ENCODE measurements around the gene SMARCD3. TPM values are rescaled to one million over a fixed set of nuclear protein-coding genes. Genes with fewer than 3 reads are reported as not detected.

SMARCD3 gene
- total and polyA plus RNA-seq, 2 of the 4 experiments (the other 2 are of a cell fraction), result 37.5 to 48.5 TPM

GRCh38 chr7:151290355-151290760, 41.9 kb upstream of the SMARCD3 start:
- no peaks in the 10 kb centered on the region for H4K20me1 ChIP-seq (ENCODE audit: insufficient read depth, low read length)
- no peak overlapping the region for H2AFZ ChIP-seq (replicated peaks; ENCODE audit: low read length, poor library complexity)
- H3K9me1 ChIP-seq (ENCODE audit: insufficient read depth, low read length), result no peaks in the 10 kb centered on the region
- no peak overlapping the region for H3K4me3 ChIP-seq (ENCODE audit: insufficient read depth, low read depth, low read length)
- H3K4me2 ChIP-seq (ENCODE audit: low read depth, low read length), result no peak overlapping the region
- H3K79me1 ChIP-seq (ENCODE audit: low read depth in 1 of 2, low read length in 2 of 2), result no peaks in the 10 kb centered on the region
- H2AK9ac ChIP-seq (replicated peaks; ENCODE audit: low read depth, low read length, poor library complexity), result no peak overlapping the region
- no peaks in the 10 kb centered on the region; the same call in 1 of the 2 replicates for H3K9me3 ChIP-seq (ENCODE audit: control insufficient read depth, insufficient read depth, low read length)
- no peak overlapping the region for H2BK20ac ChIP-seq (ENCODE audit: low read depth, low read length)
- POLR2A ChIA-PET (ENCODE audit: unreplicated experiment), result no interaction called here
- peaks cover 43% of the 10 kb centered on the region for H3K27me3 ChIP-seq (ENCODE audit: control insufficient read depth, insufficient read depth, low read length)
- H3K18ac ChIP-seq (ENCODE audit: low read depth, low read length), result no peak overlapping the region
- no peak overlapping the region for H2AK5ac ChIP-seq (ENCODE audit: low read depth, low read length)
- ATAC-seq (ENCODE audit: low read depth) (no peak), DNase-seq (no peak)
- dilution Hi-C loops (cut with HindIII; ENCODE audit: low sequenced_read_pairs, unreplicated experiment) (no loop called here), in situ Hi-C loops (cut with MboI; ENCODE audit: low sequenced_read_pairs) (no loop called here), intact Hi-C loops (cut with micrococcal nuclease) (no loop called here)
- H3K14ac ChIP-seq (replicated peaks; ENCODE audit: low read depth, low read length), result no peak overlapping the region
- CTCF ChIA-PET, result no interaction called here
- H4K8ac ChIP-seq (ENCODE audit: low read depth in 2 of 2, low read length in 2 of 2), result no peak overlapping the region
- no peak overlapping the region for H3K23ac ChIP-seq (ENCODE audit: low read depth, low read length)
- H4K91ac ChIP-seq (ENCODE audit: insufficient read depth, low read depth, low read length), result no peak overlapping the region
- H3K27ac ChIP-seq (ENCODE audit: insufficient read depth, low read length), result no peak overlapping the region
- no peak overlapping the region for H3K4ac ChIP-seq (ENCODE audit: low read depth, low read length)
- H3K36me3 ChIP-seq (ENCODE audit: control insufficient read depth, insufficient read depth, low read length), result no peaks in the 10 kb centered on the region
- no peak overlapping the region for H3K9ac ChIP-seq (ENCODE audit: low read depth, low read length)
- H2BK5ac ChIP-seq (ENCODE audit: low read depth, low read length, poor library complexity, severe bottlenecking), result no peak overlapping the region
- no peak overlapping the region for H3K56ac ChIP-seq (ENCODE audit: extremely low read depth, insufficient read depth, low read length)
- no TSS peak for BruUV-seq (replicated peaks)
- no peaks in the 10 kb centered on the region for H3K4me1 ChIP-seq (ENCODE audit: control insufficient read depth, insufficient read depth, low read length)
- whole genome bisulfite sequencing, 2 experiments (ENCODE audit: extremely low coverage in 2 of 2, insufficient read length in 1 of 2), result no CpG with 5 or more reads among the region's 4 CpGs
- H4K5ac ChIP-seq (ENCODE audit: low read depth, low read length), result no peak overlapping the region
- H2BK120ac ChIP-seq (ENCODE audit: low read depth, low read length), result no peak overlapping the region
- no peak overlapping the region for H2BK15ac ChIP-seq (ENCODE audit: low read depth, low read length)
- TF ChIP-seq POLR2A (IDR thresholded peaks at IDR 0.05; ENCODE audit: low read depth, low read length) (no peak), MAZ (IDR thresholded peaks at IDR 0.05; ENCODE audit: borderline replicate concordance, low read depth, low read length) (no peak), BHLHE40 (IDR thresholded peaks at IDR 0.05; ENCODE audit: low read depth, low read length) (no peak), RAD21 (IDR thresholded peaks at IDR 0.05; ENCODE audit: low read length) (no peak), RFX5 (IDR thresholded peaks at IDR 0.05; ENCODE audit: low read depth, low read length) (no peak)
- TF ChIP-seq, protein P1, sequence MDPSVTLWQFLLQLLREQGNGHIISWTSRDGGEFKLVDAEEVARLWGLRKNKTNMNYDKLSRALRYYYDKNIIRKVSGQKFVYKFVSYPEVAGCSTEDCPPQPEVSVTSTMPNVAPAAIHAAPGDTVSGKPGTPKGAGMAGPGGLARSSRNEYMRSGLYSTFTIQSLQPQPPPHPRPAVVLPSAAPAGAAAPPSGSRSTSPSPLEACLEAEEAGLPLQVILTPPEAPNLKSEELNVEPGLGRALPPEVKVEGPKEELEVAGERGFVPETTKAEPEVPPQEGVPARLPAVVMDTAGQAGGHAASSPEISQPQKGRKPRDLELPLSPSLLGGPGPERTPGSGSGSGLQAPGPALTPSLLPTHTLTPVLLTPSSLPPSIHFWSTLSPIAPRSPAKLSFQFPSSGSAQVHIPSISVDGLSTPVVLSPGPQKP (IDR thresholded peaks at IDR 0.05; ENCODE audit: borderline replicate concordance, low read depth, low read length), result no peak
- TF ChIP-seq, protein P2, sequence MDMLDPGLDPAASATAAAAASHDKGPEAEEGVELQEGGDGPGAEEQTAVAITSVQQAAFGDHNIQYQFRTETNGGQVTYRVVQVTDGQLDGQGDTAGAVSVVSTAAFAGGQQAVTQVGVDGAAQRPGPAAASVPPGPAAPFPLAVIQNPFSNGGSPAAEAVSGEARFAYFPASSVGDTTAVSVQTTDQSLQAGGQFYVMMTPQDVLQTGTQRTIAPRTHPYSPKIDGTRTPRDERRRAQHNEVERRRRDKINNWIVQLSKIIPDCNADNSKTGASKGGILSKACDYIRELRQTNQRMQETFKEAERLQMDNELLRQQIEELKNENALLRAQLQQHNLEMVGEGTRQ (IDR thresholded peaks at IDR 0.05; ENCODE audit: low read depth, low read length), result no peak
- TF ChIP-seq, protein P3, sequence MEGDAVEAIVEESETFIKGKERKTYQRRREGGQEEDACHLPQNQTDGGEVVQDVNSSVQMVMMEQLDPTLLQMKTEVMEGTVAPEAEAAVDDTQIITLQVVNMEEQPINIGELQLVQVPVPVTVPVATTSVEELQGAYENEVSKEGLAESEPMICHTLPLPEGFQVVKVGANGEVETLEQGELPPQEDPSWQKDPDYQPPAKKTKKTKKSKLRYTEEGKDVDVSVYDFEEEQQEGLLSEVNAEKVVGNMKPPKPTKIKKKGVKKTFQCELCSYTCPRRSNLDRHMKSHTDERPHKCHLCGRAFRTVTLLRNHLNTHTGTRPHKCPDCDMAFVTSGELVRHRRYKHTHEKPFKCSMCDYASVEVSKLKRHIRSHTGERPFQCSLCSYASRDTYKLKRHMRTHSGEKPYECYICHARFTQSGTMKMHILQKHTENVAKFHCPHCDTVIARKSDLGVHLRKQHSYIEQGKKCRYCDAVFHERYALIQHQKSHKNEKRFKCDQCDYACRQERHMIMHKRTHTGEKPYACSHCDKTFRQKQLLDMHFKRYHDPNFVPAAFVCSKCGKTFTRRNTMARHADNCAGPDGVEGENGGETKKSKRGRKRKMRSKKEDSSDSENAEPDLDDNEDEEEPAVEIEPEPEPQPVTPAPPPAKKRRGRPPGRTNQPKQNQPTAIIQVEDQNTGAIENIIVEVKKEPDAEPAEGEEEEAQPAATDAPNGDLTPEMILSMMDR (conservative IDR thresholded peaks at IDR 0.05; ENCODE audit: low read depth, low read length), result no peak
